ENCODE results near the gene GPC6.

DNA sequence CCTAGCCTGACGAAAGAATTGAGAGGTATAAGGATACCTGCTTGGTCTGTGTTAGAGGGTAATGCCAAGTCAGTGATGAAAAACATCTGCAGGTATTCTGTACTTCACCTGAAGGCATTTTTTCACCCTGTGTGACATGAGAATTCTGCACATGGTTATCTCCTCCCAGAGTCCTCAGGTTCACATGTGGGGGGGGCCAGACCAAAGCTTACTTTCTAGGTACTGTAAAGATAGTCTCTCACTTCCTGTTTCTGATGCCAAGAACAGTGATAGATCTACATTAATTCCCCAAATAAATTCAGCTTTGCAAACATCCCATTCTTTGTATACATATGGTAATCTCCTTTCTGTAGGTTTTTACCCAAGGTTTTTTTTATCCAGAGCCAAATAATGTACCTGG lies 53.4 kb downstream of the GPC6 start:
- TF ChIP-seq, protein P1, sequence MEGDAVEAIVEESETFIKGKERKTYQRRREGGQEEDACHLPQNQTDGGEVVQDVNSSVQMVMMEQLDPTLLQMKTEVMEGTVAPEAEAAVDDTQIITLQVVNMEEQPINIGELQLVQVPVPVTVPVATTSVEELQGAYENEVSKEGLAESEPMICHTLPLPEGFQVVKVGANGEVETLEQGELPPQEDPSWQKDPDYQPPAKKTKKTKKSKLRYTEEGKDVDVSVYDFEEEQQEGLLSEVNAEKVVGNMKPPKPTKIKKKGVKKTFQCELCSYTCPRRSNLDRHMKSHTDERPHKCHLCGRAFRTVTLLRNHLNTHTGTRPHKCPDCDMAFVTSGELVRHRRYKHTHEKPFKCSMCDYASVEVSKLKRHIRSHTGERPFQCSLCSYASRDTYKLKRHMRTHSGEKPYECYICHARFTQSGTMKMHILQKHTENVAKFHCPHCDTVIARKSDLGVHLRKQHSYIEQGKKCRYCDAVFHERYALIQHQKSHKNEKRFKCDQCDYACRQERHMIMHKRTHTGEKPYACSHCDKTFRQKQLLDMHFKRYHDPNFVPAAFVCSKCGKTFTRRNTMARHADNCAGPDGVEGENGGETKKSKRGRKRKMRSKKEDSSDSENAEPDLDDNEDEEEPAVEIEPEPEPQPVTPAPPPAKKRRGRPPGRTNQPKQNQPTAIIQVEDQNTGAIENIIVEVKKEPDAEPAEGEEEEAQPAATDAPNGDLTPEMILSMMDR (IDR thresholded peaks at IDR 0.05; ENCODE audit: extremely low read depth in 1 of 2, insufficient read depth in 1 of 2, low read depth in 1 of 2, low read length in 2 of 2) = no peak
- TF ChIP-seq JUN (IDR thresholded peaks at IDR 0.05; ENCODE audit: borderline replicate concordance, insufficient read depth, insufficient read length, low read depth) (no peak), EZH2 (IDR thresholded peaks at IDR 0.05; ENCODE audit: borderline replicate concordance, low read depth, low read length, severe bottlenecking) (no peak), POLR2A (IDR thresholded peaks at IDR 0.05; ENCODE audit: low read depth, low read length) (no peak), POLR2AphosphoS5 (IDR thresholded peaks at IDR 0.05; ENCODE audit: insufficient read depth, low read depth, low read length) (no peak), MYC (IDR thresholded peaks at IDR 0.05; ENCODE audit: low read depth, low read length) (no peak)
- TF ChIP-seq, protein P2, sequence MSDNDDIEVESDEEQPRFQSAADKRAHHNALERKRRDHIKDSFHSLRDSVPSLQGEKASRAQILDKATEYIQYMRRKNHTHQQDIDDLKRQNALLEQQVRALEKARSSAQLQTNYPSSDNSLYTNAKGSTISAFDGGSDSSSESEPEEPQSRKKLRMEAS (IDR thresholded peaks at IDR 0.05; ENCODE audit: insufficient read depth, insufficient read length) = no peak

Data from endothelial cell of umbilical vein (primary cell).